OCI-LY7 (cell line): ENCODE data around the gene RHEBL1. TPM values are rescaled to one million over a fixed set of nuclear protein-coding genes. Genes with fewer than 3 reads are reported as not detected.

ENCODE experiments used
- BruUV-seq: library from RNA; stranded (reverse); fragments of 400-500 nt; replicated peaks from 2 replicates; lab custom pipeline; 2021; lab: Mats Ljungman, UMichigan
- CTCF ChIA-PET: fragments of 300-600 bp; sonication (Branson Sonifier 250); formaldehyde crosslinking; loops from one replicate; lab custom pipeline; 2022; ENCODE audit warnings: antibody characterized with exemption; ENCODE audit not compliant: unreplicated experiment; lab: Charles Lee
- POLR2A ChIA-PET: fragments of 300-600 bp; sonication (Branson Sonifier 250); formaldehyde crosslinking; loops from one replicate; lab custom pipeline; 2022; ENCODE audit warnings: antibody characterized with exemption; lab: Charles Lee
- DNase-seq: peaks from one replicate; pipeline ENCODE4 v3.0.0-alpha.2; 2015; ENCODE audit warnings: low spot score
- H2AFZ ChIP-seq: fragments of 200-600 bp; sonication (generic), shearing (Covaris generic); 2 replicates; pipeline ENCODE4 v1.6.1; 2014; ENCODE audit warnings: mild to moderate bottlenecking, antibody characterized with exemption, low read length, moderate library complexity
- H3K27ac ChIP-seq: fragments of 200-600 bp; sonication (generic); 2 replicates; pipeline ENCODE4 v1.5.1; 2014; ENCODE audit warnings: mixed run types, low read depth, mild to moderate bottlenecking, moderate library complexity, low read length, inconsistent platforms; ENCODE audit not compliant: poor library complexity, severe bottlenecking
- H3K36me3 ChIP-seq: fragments of 200-600 bp; sonication (generic); 2 replicates; pipeline ENCODE4 v1.6.1; 2014; ENCODE audit warnings: mild to moderate bottlenecking, antibody characterized with exemption, low read length, moderate library complexity, mixed read lengths; ENCODE audit not compliant: insufficient read depth
- H3K4me1 ChIP-seq: fragments of 200-600 bp; sonication (generic); 2 replicates; pipeline ENCODE4 v1.5.1; 2014; ENCODE audit warnings: mild to moderate bottlenecking, low read length; ENCODE audit not compliant: insufficient read depth, poor library complexity, severe bottlenecking
- H3K4me2 ChIP-seq: fragments of 200-600 bp; sonication (generic); 2 replicates; pipeline ENCODE4 v1.6.1; 2014; ENCODE audit warnings: mild to moderate bottlenecking, low read length
- H3K4me3 ChIP-seq: fragments of 200-600 bp; sonication (generic); 2 replicates; pipeline ENCODE4 v1.5.1; 2014; ENCODE audit warnings: mild to moderate bottlenecking, low read depth, low read length; ENCODE audit not compliant: poor library complexity, severe bottlenecking
- H3K79me2 ChIP-seq: fragments of 200-600 bp; sonication (generic); 2 replicates; pipeline ENCODE4 v1.6.1; 2016; ENCODE audit warnings: low read depth, mild to moderate bottlenecking, low read length, moderate library complexity, mixed read lengths; ENCODE audit not compliant: insufficient read depth
- H3K9me2 ChIP-seq: fragments of 200-600 bp; sonication (generic); 2 replicates; pipeline ENCODE4 v1.6.1; 2016; ENCODE audit warnings: mild to moderate bottlenecking, low read length, mixed read lengths; ENCODE audit not compliant: insufficient read depth
- H3K9me3 ChIP-seq: fragments of 200-600 bp; sonication (generic); 2 replicates; pipeline ENCODE4 v1.6.1; 2014; ENCODE audit warnings: mild to moderate bottlenecking, mixed run types, low read length, mixed read lengths
- H4K20me1 ChIP-seq: fragments of 200-600 bp; sonication (generic); 2 replicates; pipeline ENCODE4 v1.6.1; 2014; ENCODE audit warnings: mild to moderate bottlenecking, antibody characterized with exemption, low read length, moderate library complexity, mixed read lengths; ENCODE audit not compliant: insufficient read depth
- CTCF ChIP-seq: fragments of 200-600 bp; sonication (generic); conservative IDR thresholded peaks from 2 replicates; pipeline ENCODE4 v1.5.1; 2014; ENCODE audit warnings: mild to moderate bottlenecking, antibody characterized with exemption, low read length, moderate library complexity, mixed read lengths
- EZH2phosphoT487 ChIP-seq: fragments of 200-600 bp; sonication (generic); IDR thresholded peaks from 2 replicates; pipeline ENCODE4 v1.6.1; 2018; ENCODE audit warnings: low read depth, borderline replicate concordance, mild to moderate bottlenecking, mixed run types, antibody characterized with exemption, low read length, moderate library complexity, mixed read lengths
- intact Hi-C: fragments of 100-400 bp; cut with micrococcal nuclease; formaldehyde crosslinking; loops from one replicate; pipeline ENCODE4 v1.10.0; 2022; ENCODE audit not compliant: unreplicated experiment
- total RNA-seq, 2 experiments: library from RNA; depleted of rRNA in 1 of 2; stranded (reverse); fragments of >200 nt in 1 of 2; shearing (Covaris generic) in 1 of 2; gene quantifications; 2 replicates each; pipeline ENCODE4 v1.2.3, GENCODE V29; 2014 to 2022

Gene RHEBL1
- total RNA-seq, 2 experiments from 2014 or later, result 3.4 to 3.7 TPM

GRCh38 chr12:49043856-49044258, 25.9 kb downstream of the RHEBL1 start:
- intact Hi-C loops, result loop anchor here (1.0 kb wide), 1 partner anchor 48 kb away; no protein-coding TSS in a partner anchor
- Histone ChIP-seq H4K20me1 (no peaks in the 10 kb centered on the region), H3K27ac (no peak overlapping the region), H3K4me3 (no peak overlapping the region), H3K4me2 (no peak overlapping the region), H3K36me3 (peaks cover 99% of the 10 kb centered on the region), H3K4me1 (no peaks in the 10 kb centered on the region), H2AFZ (no peak overlapping the region), H3K9me3 (no peaks in the 10 kb centered on the region), H3K9me2 (no peaks in the 10 kb centered on the region), H3K79me2 (no peaks in the 10 kb centered on the region)
- DNase-seq, result peak; percentile 70
- TF ChIP-seq CTCF, result peak; percentile 89
- TF ChIP-seq EZH2phosphoT487, result no peak
- TSS peak; percentile 16 for BruUV-seq
- CTCF ChIA-PET, result interaction anchor here (0.5 to 1.3 kb wide), 4 partner anchors 19 to 254 kb away, joined by 3 to 6 read pairs (median 4); no protein-coding TSS in a partner anchor
- POLR2A ChIA-PET, result interaction anchor here (0.8 kb wide), 1 partner anchor 24 kb away, joined by 4 read pairs; no protein-coding TSS in a partner anchor

GRCh38 chr12:49043241-49043640, 26.5 kb downstream of the RHEBL1 start:
- BruUV-seq, result no TSS peak
- H3K9me3 ChIP-seq, result no peaks in the 10 kb centered on the region
- H3K79me2 ChIP-seq, result no peaks in the 10 kb centered on the region
- H2AFZ ChIP-seq, result no peak overlapping the region
- TF ChIP-seq EZH2phosphoT487 (no peak), CTCF (no peak)
- no peak overlapping the region for H3K4me2 ChIP-seq
- no peak overlapping the region for H3K27ac ChIP-seq
- peaks cover 99% of the 10 kb centered on the region for H3K36me3 ChIP-seq
- intact Hi-C loops, result loop anchor here (1.0 kb wide), 1 partner anchor 47 kb away; no protein-coding TSS in a partner anchor
- POLR2A ChIA-PET, result interaction anchor here (0.8 kb wide), 1 partner anchor 23 kb away, joined by 4 read pairs; no protein-coding TSS in a partner anchor
- no peak overlapping the region for H3K4me3 ChIP-seq
- H4K20me1 ChIP-seq, result no peaks in the 10 kb centered on the region
- H3K9me2 ChIP-seq, result no peaks in the 10 kb centered on the region
- CTCF ChIA-PET, result interaction anchor here (0.5 to 1.3 kb wide), 4 partner anchors 20 to 253 kb away, joined by 3 to 6 read pairs (median 4); no protein-coding TSS in a partner anchor
- DNase-seq, result no peak
- H3K4me1 ChIP-seq, result no peaks in the 10 kb centered on the region

GRCh38 chr12:49041881-49042484, 27.8 kb downstream of the RHEBL1 start:
- no peaks in the 10 kb centered on the region for H3K9me2 ChIP-seq
- no peak overlapping the region for H3K27ac ChIP-seq
- DNase-seq, result no peak
- H3K4me3 ChIP-seq, result no peak overlapping the region
- no peaks in the 10 kb centered on the region for H3K4me1 ChIP-seq
- ChIA-PET POLR2A (no interaction called here), CTCF (no interaction called here)
- no peaks in the 10 kb centered on the region for H3K79me2 ChIP-seq
- H2AFZ ChIP-seq, result no peak overlapping the region
- BruUV-seq, result no TSS peak
- no peaks in the 10 kb centered on the region for H3K9me3 ChIP-seq
- H3K36me3 ChIP-seq, result peaks cover 99% of the 10 kb centered on the region
- no peaks in the 10 kb centered on the region for H4K20me1 ChIP-seq
- intact Hi-C loops, result no loop called here
- H3K4me2 ChIP-seq, result no peak overlapping the region
- TF ChIP-seq EZH2phosphoT487, result no peak
